ENCODE data around the gene UBR4. TPM values are rescaled to one million over a fixed set of nuclear protein-coding genes. Genes with fewer than 3 reads are reported as not detected.

The UBR4 gene
- total and polyA plus RNA-seq, 7 donors: 89.9 to 185 (median 118) TPM

DNA sequence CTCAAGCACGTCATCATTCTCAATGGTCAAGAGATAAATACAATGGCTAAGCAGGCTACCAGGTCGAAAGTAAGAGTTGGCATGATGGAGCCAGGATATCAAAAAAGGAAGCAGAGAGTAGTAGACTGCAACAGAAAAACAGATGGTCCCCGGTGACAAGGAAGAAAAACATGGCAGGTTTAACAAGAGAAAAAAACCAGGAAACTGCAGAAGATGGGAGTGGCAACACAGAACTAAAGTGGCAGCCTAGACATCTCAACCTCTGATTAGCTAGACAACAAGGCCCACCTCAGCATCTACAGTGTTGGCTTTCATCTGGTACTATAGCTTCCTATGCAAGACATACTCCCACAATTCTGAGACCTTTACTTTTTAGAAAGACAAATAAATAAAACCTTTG lies 3.1 kb downstream of the UBR4 start:
- ATAC-seq (no peak), DNase-seq (no peak)
- Histone ChIP-seq H3K9me3 (no peaks in the 10 kb centered on the region), H3K4me1 (peaks cover 69% of the 10 kb centered on the region), H3K27ac (peak overlapping the region; percentile 91), H3K4me3 (no peak overlapping the region), H3K36me3 (ENCODE audit: insufficient read depth in 1 of 2, low read depth in 1 of 2) (peaks cover 0 to 3% of the 10 kb centered on the region in 2 donors), H3K27me3 (ENCODE audit: insufficient read depth in 3 of 3, low read length in 2 of 3) (no peaks in the 10 kb centered on the region)
- TF ChIP-seq, protein P1, sequence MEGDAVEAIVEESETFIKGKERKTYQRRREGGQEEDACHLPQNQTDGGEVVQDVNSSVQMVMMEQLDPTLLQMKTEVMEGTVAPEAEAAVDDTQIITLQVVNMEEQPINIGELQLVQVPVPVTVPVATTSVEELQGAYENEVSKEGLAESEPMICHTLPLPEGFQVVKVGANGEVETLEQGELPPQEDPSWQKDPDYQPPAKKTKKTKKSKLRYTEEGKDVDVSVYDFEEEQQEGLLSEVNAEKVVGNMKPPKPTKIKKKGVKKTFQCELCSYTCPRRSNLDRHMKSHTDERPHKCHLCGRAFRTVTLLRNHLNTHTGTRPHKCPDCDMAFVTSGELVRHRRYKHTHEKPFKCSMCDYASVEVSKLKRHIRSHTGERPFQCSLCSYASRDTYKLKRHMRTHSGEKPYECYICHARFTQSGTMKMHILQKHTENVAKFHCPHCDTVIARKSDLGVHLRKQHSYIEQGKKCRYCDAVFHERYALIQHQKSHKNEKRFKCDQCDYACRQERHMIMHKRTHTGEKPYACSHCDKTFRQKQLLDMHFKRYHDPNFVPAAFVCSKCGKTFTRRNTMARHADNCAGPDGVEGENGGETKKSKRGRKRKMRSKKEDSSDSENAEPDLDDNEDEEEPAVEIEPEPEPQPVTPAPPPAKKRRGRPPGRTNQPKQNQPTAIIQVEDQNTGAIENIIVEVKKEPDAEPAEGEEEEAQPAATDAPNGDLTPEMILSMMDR (IDR thresholded peaks at IDR 0.05): no peak
- WGBS, 3 donors: 63 to 77% (median 73%) methylated on average over 3 of the region's 3 CpGs
- intact Hi-C loops (cut with DNase I): no loop called here

DNA sequence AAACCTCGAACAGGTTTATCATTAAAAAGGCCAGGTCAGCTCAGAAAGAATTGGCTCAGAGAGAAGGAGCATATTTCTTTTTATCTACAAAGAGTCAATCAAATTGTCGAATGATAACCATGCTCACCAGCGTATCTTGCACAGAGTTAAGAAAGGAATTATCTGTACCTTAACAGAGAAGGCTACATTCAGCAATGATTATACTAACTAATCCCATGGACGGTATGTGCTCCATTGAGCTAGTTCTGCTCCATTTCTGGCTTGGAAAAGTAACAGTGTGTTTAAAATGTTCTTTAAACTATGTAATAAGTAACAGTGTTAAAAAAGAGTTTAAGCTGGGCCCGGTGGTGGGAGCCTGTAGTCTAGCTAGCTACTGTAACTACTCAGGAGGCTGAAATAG lies 4.2 kb downstream of the UBR4 start:
- Histone ChIP-seq H3K9me3 (no peaks in the 10 kb centered on the region), H3K27ac (no peak overlapping the region), H3K36me3 (ENCODE audit: insufficient read depth in 1 of 2, low read depth in 1 of 2) (peaks cover 0 to 10% of the 10 kb centered on the region in 2 donors), H3K4me1 (peaks cover 58% of the 10 kb centered on the region), H3K27me3 (ENCODE audit: insufficient read depth in 3 of 3, low read length in 2 of 3) (no peaks in the 10 kb centered on the region), H3K4me3 (no peak overlapping the region)
- ATAC-seq: no peak
- no peak for DNase-seq
- TF ChIP-seq, protein P1 (IDR thresholded peaks at IDR 0.05): no peak
- intact Hi-C loops (cut with DNase I): no loop called here
- WGBS, 3 donors: 79 to 84% (median 80%) methylated on average over 5 of the region's 5 CpGs

- WGBS, 3 donors: 94 to 100% (median 96%) methylated on average over 1 of the region's 1 CpG
- Histone ChIP-seq H3K27ac (no peak overlapping the region), H3K36me3 (ENCODE audit: insufficient read depth in 1 of 2, low read depth in 1 of 2) (peaks cover 0 to 15% of the 10 kb centered on the region in 2 donors), H3K4me1 (peaks cover 58% of the 10 kb centered on the region), H3K27me3 (ENCODE audit: insufficient read depth in 3 of 3, low read length in 2 of 3) (no peaks in the 10 kb centered on the region), H3K9me3 (no peaks in the 10 kb centered on the region), H3K4me3 (no peak overlapping the region)
- intact Hi-C loops (cut with DNase I): no loop called here
- ATAC-seq (no peak), DNase-seq (no peak)
- TF ChIP-seq, protein P1 (IDR thresholded peaks at IDR 0.05): no peak
Observed at GRCh38 chr1:19205403-19205802, 4.7 kb downstream of the UBR4 start.

- peaks cover 0 to 22% of the 10 kb centered on the region in 2 donors for H3K36me3 ChIP-seq (ENCODE audit: insufficient read depth in 1 of 2, low read depth in 1 of 2)
- H3K9me3 ChIP-seq: no peaks in the 10 kb centered on the region
- TF ChIP-seq, protein P1 (IDR thresholded peaks at IDR 0.05): no peak
- intact Hi-C loops (cut with DNase I): loop anchor here in 1 of 2 donors (5.0 kb wide), 1 partner anchor 38 kb away; no protein-coding TSS in a partner anchor
- peak overlapping the region; percentile 65 for H3K27ac ChIP-seq
- 82 to 86% (median 83%) methylated on average over 6 of the region's 6 CpGs for WGBS, 3 donors
- H3K27me3 ChIP-seq (ENCODE audit: insufficient read depth in 3 of 3, low read length in 2 of 3): no peaks in the 10 kb centered on the region
- ATAC-seq (no peak), DNase-seq (no peak)
- H3K4me3 ChIP-seq: no peak overlapping the region
- H3K4me1 ChIP-seq: peaks cover 58% of the 10 kb centered on the region
Observed at GRCh38 chr1:19204446-19205266, 5.4 kb downstream of the UBR4 start.

All from psoas muscle (tissue), 8 donors.